ENCODE measurements around the gene ATP5PB.

- TF ChIP-seq EZH2 (IDR thresholded peaks at IDR 0.05; ENCODE audit: borderline replicate concordance, low read depth, low read length, poor library complexity, severe bottlenecking), result no peak
- TF ChIP-seq CTCF (conservative IDR thresholded peaks at IDR 0.05; ENCODE audit: low read depth, low read length), result no peak
Observed at GRCh38 chr1:111509997-111510375, 60.7 kb downstream of the ATP5PB start.
